Activated effector memory CD4-positive, alpha-beta T cell treated with anti-CD3 and anti-CD28 coated beads, Interleukin-2, amount 50 U/mL, for 16 hours (primary cell): ENCODE data around the gene TACC2.
A peak's percentile ranks its signal among the peaks of the same experiment; 100 is the strongest.
"Not testable (repeated sequence)": the region's sequence is repeated elsewhere in the genome, so short reads cannot be mapped to it uniquely, and the experiment has no call there.

Source experiments
- DNase-seq: peaks from one replicate; pipeline ENCODE4 v3.0.0-alpha.2; 2020

Gene TACC2

GRCh38 chr10:121988361-121989324, at the start of gene TACC2:
Gene TACC2, plus strand, starts transcription at chr10:121989163. Its CDS starts 32,819 bp downstream, at chr10:122021982.
- DNase-seq: no peak

- no peak for DNase-seq
Observed at GRCh38 chr10:121941532-121941931, 47.4 kb upstream of the TACC2 start.

GRCh38 chr10:121942749-121943416, 46.1 kb upstream of the TACC2 start:
- DNase-seq: no peak

- no peak for DNase-seq
Observed at GRCh38 chr10:121947343-121948330, 41.3 kb upstream of the TACC2 start.

GRCh38 chr10:121949049-121949448, 39.9 kb upstream of the TACC2 start:
- DNase-seq: no peak

GRCh38 chr10:121949451-121949850, 39.5 kb upstream of the TACC2 start:
- no peak for DNase-seq

- no peak for DNase-seq
Observed at GRCh38 chr10:121952226-121952625, 36.7 kb upstream of the TACC2 start.

GRCh38 chr10:121956111-121957061, 32.6 kb upstream of the TACC2 start:
- no peak for DNase-seq

GRCh38 chr10:121959671-121960070, 29.3 kb upstream of the TACC2 start:
- no peak for DNase-seq

- no peak for DNase-seq
Observed at GRCh38 chr10:121961456-121961855, 27.5 kb upstream of the TACC2 start.

GRCh38 chr10:121965996-121966395, 23.0 kb upstream of the TACC2 start:
- DNase-seq: no peak

- not testable (repeated sequence) for DNase-seq
Observed at GRCh38 chr10:121969086-121969485, 19.9 kb upstream of the TACC2 start.

GRCh38 chr10:121974019-121974534, 14.9 kb upstream of the TACC2 start:
- no peak for DNase-seq

- peak; percentile 90 for DNase-seq
Observed at GRCh38 chr10:121974535-121975294, 14.2 kb upstream of the TACC2 start, which contains the start of gene NSMCE4A. Gene NSMCE4A, minus strand, starts transcription at chr10:121975217. Its CDS starts 52 bp downstream, at chr10:121975165.

- DNase-seq: peak; percentile 64
Observed at GRCh38 chr10:121975295-121976086, 13.5 kb upstream of the TACC2 start.

- no peak for DNase-seq
Observed at GRCh38 chr10:121976607-121977006, 12.4 kb upstream of the TACC2 start.

GRCh38 chr10:121978511-121978910, 10.5 kb upstream of the TACC2 start:
- DNase-seq: no peak

GRCh38 chr10:121981346-121981745, 7.6 kb upstream of the TACC2 start:
- DNase-seq: no peak

GRCh38 chr10:121983852-121984251, 5.1 kb upstream of the TACC2 start:
- DNase-seq: no peak
